Measurements from ENCODE around the gene SPATC1L.

DNA sequence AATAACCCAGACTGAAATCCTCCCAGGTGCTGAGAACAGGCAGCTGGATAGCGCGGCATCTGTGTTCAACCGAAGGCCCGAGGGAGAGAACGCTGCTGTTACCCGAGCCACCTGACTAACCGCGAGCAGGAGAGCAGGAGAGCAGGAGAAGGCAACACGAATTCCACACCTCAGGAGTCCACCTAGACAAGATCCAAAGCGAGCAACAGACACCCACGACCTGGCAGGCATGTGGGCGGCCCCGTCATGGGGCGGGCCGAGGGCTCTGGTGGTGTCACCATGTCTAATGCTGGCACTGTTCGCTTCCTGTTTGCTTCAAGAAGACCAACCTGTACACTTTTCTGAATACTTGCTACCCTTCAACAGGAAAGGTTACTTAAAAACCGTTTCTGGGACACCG lies 20.9 kb upstream of the SPATC1L start:
- TF ChIP-seq SALL2 (tag by site-specific recombination; IDR thresholded peaks at IDR 0.05; ENCODE audit: borderline replicate concordance) = no peak
- no peak for TF ChIP-seq ZFP3 (tag by site-specific recombination; IDR thresholded peaks at IDR 0.05; ENCODE audit: low read depth)
- no peak for TF ChIP-seq ZNF133 (tag by site-specific recombination; IDR thresholded peaks at IDR 0.05)
- no peak for TF ChIP-seq CTCF (tag by site-specific recombination; IDR thresholded peaks at IDR 0.05)

Measured in HEK293 (cell line).